HepG2 (cell line): ENCODE results near the gene MAP3K5. TPM values are rescaled to one million over a fixed set of nuclear protein-coding genes. Genes with fewer than 3 reads are reported as not detected.

Source experiments
- ATAC-seq: fragments of 200-7000 bp; cut with Tn5 transposase; 3 replicates; pipeline ENCODE4 v1.9.1; 2020; ENCODE audit warnings: mild to moderate bottlenecking, moderate library complexity
- Bru-seq: library from RNA; stranded (reverse); fragments of 400-500 nt; gene quantifications from one replicate; lab custom pipeline; 2021; lab: Mats Ljungman, UMichigan
- BruChase-seq, 2 experiments: library from RNA; stranded (reverse); fragments of 400-500 nt; gene quantifications; one replicate each; lab custom pipeline; 2021; lab: Mats Ljungman, UMichigan
- BruUV-seq: library from RNA; stranded (reverse); fragments of 400-500 nt; replicated peaks from 2 replicates; lab custom pipeline; 2021; lab: Mats Ljungman, UMichigan
- CTCF ChIA-PET: fragments of 300-600 bp; formaldehyde crosslinking; extraction: SDS; loops from one replicate; lab custom pipeline; 2021; ENCODE audit warnings: low total read pairs, inconsistent platforms, low intra/inter-chr PET ratio; lab: Yijun Ruan, JAX
- POLR2A ChIA-PET: fragments of 350-600 bp; sonication (Branson Sonifier 250); formaldehyde crosslinking; loops from one replicate; lab custom pipeline; 2020; ENCODE audit warnings: antibody characterized with exemption, inconsistent platforms; lab: Yijun Ruan, JAX
- DNase-seq: peaks from one replicate; pipeline ENCODE4 v3.0.0-alpha.2; 2015; ENCODE audit warnings: low spot score
- FAIRE-seq: peaks from 3 replicates; lab custom pipeline; 2011; peaks lifted over from hg19 to GRCh38; lab: Jason Lieb, UNC
- H2AFZ ChIP-seq: one replicate; pipeline ENCODE4 v1.6.1; 2011; ENCODE audit warnings: low read length, inconsistent platforms
- H3K27ac ChIP-seq: fragments of 300-600 bp; 3 replicates; pipeline ENCODE4 v1.8.0; 2011; ENCODE audit warnings: mixed run types, mild to moderate bottlenecking, mixed read lengths, low read length, inconsistent platforms; ENCODE audit not compliant: insufficient read depth; ENCODE audit errors: extremely low read length
- H3K27me3 ChIP-seq, 2 experiments: fragments of 200-600 bp in 1 of 2; 2 replicates in 1 of 2; 3 replicates in 1 of 2; pipeline versions ENCODE4 v1.6.0 to v1.8.0; 2011; ENCODE audit warnings: low read length in 2 of 2, mild to moderate bottlenecking in 2 of 2, moderate library complexity in 2 of 2, inconsistent platforms in 1 of 2; ENCODE audit not compliant: insufficient read depth in 2 of 2, control insufficient read depth in 1 of 2
- H3K36me3 ChIP-seq, 2 experiments: fragments of 200-600 bp in 1 of 2; replicated peaks in 1 of 2; 2 replicates in 1 of 2; 3 replicates in 1 of 2; pipeline versions ENCODE4 v1.5.1 to v1.8.0; 2011; ENCODE audit warnings: low read length in 2 of 2, inconsistent platforms in 1 of 2; ENCODE audit not compliant: insufficient read depth in 2 of 2, control insufficient read depth in 1 of 2
- H3K4me1 ChIP-seq: 2 replicates; pipeline ENCODE4 v1.5.1; 2012; ENCODE audit warnings: low read length, inconsistent platforms; ENCODE audit not compliant: insufficient read depth
- H3K4me2 ChIP-seq: 2 replicates; pipeline ENCODE4 v1.6.0; 2011; ENCODE audit warnings: low read depth, low read length, inconsistent platforms
- H3K4me3 ChIP-seq, 3 experiments: fragments of 200-600 bp in 1 of 3; sonication (generic), shearing (Covaris generic) in 1 of 3; replicated peaks in 1 of 3; 2 replicates each; pipeline ENCODE4 v1.5.1; 2011 to 2016; ENCODE audit warnings: low read length in 3 of 3, inconsistent platforms in 2 of 3, low read depth in 2 of 3, mild to moderate bottlenecking in 2 of 3, control low read depth in 1 of 3, mixed read lengths in 1 of 3; ENCODE audit not compliant: insufficient read depth in 1 of 3
- H3K79me2 ChIP-seq: one replicate; pipeline ENCODE4 v1.6.1; 2011; ENCODE audit warnings: low read length, inconsistent platforms; ENCODE audit not compliant: insufficient read depth
- H3K9ac ChIP-seq: 2 replicates; pipeline ENCODE4 v1.6.0; 2011; ENCODE audit warnings: mild to moderate bottlenecking, low read depth, low read length, inconsistent platforms; ENCODE audit not compliant: insufficient read depth
- H3K9me3 ChIP-seq: 2 replicates; pipeline ENCODE4 v1.5.1; 2012; ENCODE audit warnings: mild to moderate bottlenecking, low read length
- H4K20me1 ChIP-seq: 2 replicates; pipeline ENCODE4 v1.6.0; 2011; ENCODE audit warnings: inconsistent platforms, mild to moderate bottlenecking, low read length, moderate library complexity; ENCODE audit not compliant: insufficient read depth
- HOXA3 ChIP-seq: sonication (generic); formaldehyde crosslinking; IDR thresholded peaks from 2 replicates; pipeline ENCODE4 v1.5.0; 2020; ENCODE audit warnings: missing genetic modification reagents
- ZNF501 ChIP-seq: sonication (generic); formaldehyde crosslinking; IDR thresholded peaks from 2 replicates; pipeline ENCODE4 v1.5.1; 2020; ENCODE audit warnings: mild to moderate bottlenecking, moderate library complexity, missing genetic modification reagents
- ZNF574 ChIP-seq: sonication (generic); formaldehyde crosslinking; IDR thresholded peaks from 2 replicates; pipeline ENCODE4 v1.4.0; 2020; ENCODE audit warnings: missing genetic modification reagents
- WGBS: methylation state at CpG from one replicate; pipeline ENCODE4 v1.1.6; 2017; ENCODE audit warnings: low lambda C conversion rate; 5-methylcytosine and 5-hydroxymethylcytosine counted together
- in situ Hi-C: cut with HindIII; loops from 2 replicates; pipeline ENCODE4 v1.10.0; 2017; ENCODE audit warnings: low pct_unique_long_range_greater_than_20kb; ENCODE audit not compliant: extremely low pct_ligation_motif_present
- intact Hi-C: fragments of 100-400 bp; cut with micrococcal nuclease; formaldehyde crosslinking; loops from one replicate; pipeline ENCODE4 v1.10.0; 2022; ENCODE audit not compliant: unreplicated experiment
- long read RNA-seq, 2 experiments: library from RNA in 1 of 2; library from polyadenylated mRNA in 1 of 2; stranded (forward) in 1 of 2; unstranded in 1 of 2; transcript quantifications; one replicate each; pipeline ENCODE4 v2.0.0, GENCODE V29; 2019 to 2022
- polyA minus RNA-seq, 3 experiments: library from RNA; depleted of rRNA, polyadenylated mRNA; stranded (reverse); fragments of >200 nt; gene quantifications; 2 replicates each; pipeline ENCODE4 v1.2.3, GENCODE V29; 2011; ENCODE audit warnings: low replicate concordance in 1 of 3
- polyA plus RNA-seq, 8 experiments: library from polyadenylated mRNA; depleted of rRNA in 3 of 8; stranded (reverse) in 7 of 8; unstranded in 1 of 8; fragments of >200 nt; fragmentation: Illumina TruSeq in 4 of 8; extraction: Trizol in 4 of 8; gene quantifications; 2 replicates each; pipeline versions ENCODE4 v1.2.1 to v1.2.3, GENCODE V29; 2011 to 2016; ENCODE audit warnings: low read depth in 4 of 8, missing spikeins in 1 of 8, mixed read lengths in 1 of 8; ENCODE audit not compliant: insufficient read depth in 1 of 8
- total RNA-seq, 5 experiments: library from RNA; depleted of rRNA; stranded (reverse); fragments of >200 nt; fragmentation: Illumina TruSeq; extraction: Trizol; gene quantifications; 2 replicates each; pipeline ENCODE4 v1.2.3, GENCODE V29; 2016; ENCODE audit warnings: low read depth in 1 of 5
- TF ChIP-seq, protein P1 (sequence below): sonication (generic); formaldehyde crosslinking; IDR thresholded peaks from one replicate; pipeline ENCODE4 v1.5.1; 2020; ENCODE audit warnings: mild to moderate bottlenecking, missing genetic modification reagents; ENCODE audit errors: not compliant biosample characterization

Gene MAP3K5
- total RNA-seq (2016; rRNA removed; fragmentation: Illumina TruSeq; extraction: Trizol) (not detected in 2 replicates), polyA plus RNA-seq (2011; rRNA removed) (not detected in 2 replicates), polyA minus RNA-seq (2011; rRNA and poly(A)+ RNA removed; ENCODE audit: low replicate concordance) (8.5 TPM in 1 of 2 replicates, not detected in the other), Bru-seq, nascent RNA (percentile 14 among the genes with signal in this experiment), BruChase-seq, experiment 1, labeled RNA remaining after a 6-hour chase (percentile 12 among the genes with signal in this experiment), BruChase-seq, experiment 2, labeled RNA remaining after a 2-hour chase (percentile 17 among the genes with signal in this experiment)
- under 0.01 TPM in 1 of 2 replicates, not detected in the other for total RNA-seq (2016; cell fraction: cytosol; rRNA removed; fragmentation: Illumina TruSeq; extraction: Trizol; ENCODE audit: low read depth)
- not detected in 2 replicates for total RNA-seq (2016; cell fraction: insoluble cytoplasmic fraction; rRNA removed; fragmentation: Illumina TruSeq; extraction: Trizol)
- not detected in 2 replicates for total RNA-seq (2016; cell fraction: membrane; rRNA removed; fragmentation: Illumina TruSeq; extraction: Trizol)
- not detected in 2 replicates for total RNA-seq (2016; cell fraction: nucleus; rRNA removed; fragmentation: Illumina TruSeq; extraction: Trizol)
- not detected in 2 replicates for polyA plus RNA-seq (2011; cell fraction: cytosol; rRNA removed)
- polyA plus RNA-seq (2011; cell fraction: nucleus; rRNA removed): not detected in 2 replicates
- polyA plus RNA-seq (2012): not detected in 2 replicates
- polyA plus RNA-seq (2016; cell fraction: cytosol; fragmentation: Illumina TruSeq; extraction: Trizol; ENCODE audit: low read depth): not detected in 2 replicates
- not detected in 2 replicates for polyA plus RNA-seq (2016; cell fraction: insoluble cytoplasmic fraction; fragmentation: Illumina TruSeq; extraction: Trizol; ENCODE audit: low read depth)
- polyA plus RNA-seq (2016; cell fraction: membrane; fragmentation: Illumina TruSeq; extraction: Trizol; ENCODE audit: low read depth): not detected in 2 replicates
- not detected in 2 replicates for polyA plus RNA-seq (2016; cell fraction: nucleus; fragmentation: Illumina TruSeq; extraction: Trizol; ENCODE audit: insufficient read depth, low read depth)
- polyA minus RNA-seq (2011; cell fraction: cytosol; rRNA and poly(A)+ RNA removed): 0.20 TPM in 1 of 2 replicates, not detected in the other
- polyA minus RNA-seq (2011; cell fraction: nucleus; rRNA and poly(A)+ RNA removed): not detected in 2 replicates
- long read RNA-seq, experiment 1: 0 reads
- long read RNA-seq, experiment 2: 0 reads

DNA sequence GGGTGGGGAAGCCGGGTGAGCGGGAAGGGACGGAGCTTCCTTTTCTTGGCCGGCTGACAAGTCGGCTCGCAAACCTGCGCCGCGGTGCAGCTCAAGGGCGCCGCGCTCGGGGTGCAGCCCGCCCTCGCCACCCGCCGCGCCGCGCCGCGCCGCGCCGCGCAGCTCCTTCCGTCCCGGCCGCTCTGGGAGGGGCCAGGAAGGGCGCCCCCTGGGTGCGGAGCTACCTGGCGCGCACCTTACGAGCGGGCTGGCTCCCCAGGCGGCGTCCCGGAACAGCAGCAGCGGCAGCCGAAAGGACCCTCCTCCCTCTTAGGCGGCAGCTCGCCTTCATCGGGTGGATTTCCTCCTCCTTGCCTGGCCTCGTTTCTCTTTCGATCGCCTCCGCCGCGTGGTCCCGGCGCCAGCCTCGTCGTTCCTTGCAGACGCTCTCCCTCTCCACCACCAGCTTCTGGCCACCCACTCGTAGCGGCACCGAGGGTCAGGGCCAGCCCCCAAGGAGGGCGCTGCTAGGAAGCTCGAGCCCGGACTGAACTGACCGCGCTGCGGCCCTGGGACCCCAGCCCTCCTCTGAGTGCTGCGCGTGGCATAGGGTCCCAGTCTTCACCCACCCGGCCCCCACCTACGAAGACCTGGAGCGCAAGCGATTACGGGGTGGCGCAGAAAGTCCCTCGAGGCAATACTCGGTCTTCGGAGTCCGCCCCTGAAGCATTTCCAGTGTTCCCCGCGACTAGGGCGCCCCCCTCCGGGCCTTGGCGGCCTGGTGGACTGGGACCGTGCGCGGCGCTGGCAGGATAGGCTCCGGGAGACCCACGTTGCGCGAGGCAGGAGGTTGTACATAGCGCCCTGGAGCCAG is at the start of gene MAP3K5:
MAP3K5 (minus strand) TSS at position 68 of the 853 bp plus-strand sequence. CDS start 320 bp downstream, outside the sequence.
- H3K4me3 ChIP-seq: peak within 1 kb of the TSS; percentile 39 to 67 (median 41)
- ATAC-seq: peak; percentile 92
- CTCF ChIA-PET: interaction anchor here (0.7 kb wide), 1 partner anchor 148 kb away, joined by 3 read pairs; no protein-coding TSS in a partner anchor
- intact Hi-C loops: loop anchor here (1.0 to 10.0 kb wide), 2 partner anchors 148 to 208 kb away; no protein-coding TSS in a partner anchor
- DNase-seq: peak; percentile 33
- no peaks in the 10 kb centered on the region for H4K20me1 ChIP-seq
- no peak for FAIRE-seq
- no peaks in the 10 kb centered on the region for H3K79me2 ChIP-seq
- H3K36me3 ChIP-seq: no peaks in the 10 kb centered on the region
- H3K4me1 ChIP-seq: peaks cover 18% of the 10 kb centered on the region
- H3K4me2 ChIP-seq: peak within 1 kb of the TSS; percentile 81
- no peak within 1 kb of the TSS for H3K9ac ChIP-seq
- POLR2A ChIA-PET: interaction anchor here (1.1 kb wide), 1 partner anchor 502 kb away, joined by 3 read pairs; no protein-coding TSS in a partner anchor
- no peaks in the 10 kb centered on the region for H3K9me3 ChIP-seq
- WGBS: 0% methylated on average over 46 of the region's 89 CpGs
- H2AFZ ChIP-seq: no peak within 1 kb of the TSS
- no TSS peak for BruUV-seq
- no peak within 1 kb of the TSS for H3K27ac ChIP-seq
- in situ Hi-C loops: loop anchor here (5.0 kb wide), 1 partner anchor 150 kb away; no protein-coding TSS in a partner anchor
- H3K27me3 ChIP-seq: peaks cover 1 to 55% of the 10 kb centered on the region in 2 experiments; a peak in 4 of 5 replicates
- TF ChIP-seq HOXA3 (CRISPR knock-in tag) (peak; percentile 59), ZNF501 (peak; percentile 53; the same call in 1 of the 2 replicates), ZNF574 (CRISPR knock-in tag) (peak; percentile 70)
- TF ChIP-seq, protein P1, sequence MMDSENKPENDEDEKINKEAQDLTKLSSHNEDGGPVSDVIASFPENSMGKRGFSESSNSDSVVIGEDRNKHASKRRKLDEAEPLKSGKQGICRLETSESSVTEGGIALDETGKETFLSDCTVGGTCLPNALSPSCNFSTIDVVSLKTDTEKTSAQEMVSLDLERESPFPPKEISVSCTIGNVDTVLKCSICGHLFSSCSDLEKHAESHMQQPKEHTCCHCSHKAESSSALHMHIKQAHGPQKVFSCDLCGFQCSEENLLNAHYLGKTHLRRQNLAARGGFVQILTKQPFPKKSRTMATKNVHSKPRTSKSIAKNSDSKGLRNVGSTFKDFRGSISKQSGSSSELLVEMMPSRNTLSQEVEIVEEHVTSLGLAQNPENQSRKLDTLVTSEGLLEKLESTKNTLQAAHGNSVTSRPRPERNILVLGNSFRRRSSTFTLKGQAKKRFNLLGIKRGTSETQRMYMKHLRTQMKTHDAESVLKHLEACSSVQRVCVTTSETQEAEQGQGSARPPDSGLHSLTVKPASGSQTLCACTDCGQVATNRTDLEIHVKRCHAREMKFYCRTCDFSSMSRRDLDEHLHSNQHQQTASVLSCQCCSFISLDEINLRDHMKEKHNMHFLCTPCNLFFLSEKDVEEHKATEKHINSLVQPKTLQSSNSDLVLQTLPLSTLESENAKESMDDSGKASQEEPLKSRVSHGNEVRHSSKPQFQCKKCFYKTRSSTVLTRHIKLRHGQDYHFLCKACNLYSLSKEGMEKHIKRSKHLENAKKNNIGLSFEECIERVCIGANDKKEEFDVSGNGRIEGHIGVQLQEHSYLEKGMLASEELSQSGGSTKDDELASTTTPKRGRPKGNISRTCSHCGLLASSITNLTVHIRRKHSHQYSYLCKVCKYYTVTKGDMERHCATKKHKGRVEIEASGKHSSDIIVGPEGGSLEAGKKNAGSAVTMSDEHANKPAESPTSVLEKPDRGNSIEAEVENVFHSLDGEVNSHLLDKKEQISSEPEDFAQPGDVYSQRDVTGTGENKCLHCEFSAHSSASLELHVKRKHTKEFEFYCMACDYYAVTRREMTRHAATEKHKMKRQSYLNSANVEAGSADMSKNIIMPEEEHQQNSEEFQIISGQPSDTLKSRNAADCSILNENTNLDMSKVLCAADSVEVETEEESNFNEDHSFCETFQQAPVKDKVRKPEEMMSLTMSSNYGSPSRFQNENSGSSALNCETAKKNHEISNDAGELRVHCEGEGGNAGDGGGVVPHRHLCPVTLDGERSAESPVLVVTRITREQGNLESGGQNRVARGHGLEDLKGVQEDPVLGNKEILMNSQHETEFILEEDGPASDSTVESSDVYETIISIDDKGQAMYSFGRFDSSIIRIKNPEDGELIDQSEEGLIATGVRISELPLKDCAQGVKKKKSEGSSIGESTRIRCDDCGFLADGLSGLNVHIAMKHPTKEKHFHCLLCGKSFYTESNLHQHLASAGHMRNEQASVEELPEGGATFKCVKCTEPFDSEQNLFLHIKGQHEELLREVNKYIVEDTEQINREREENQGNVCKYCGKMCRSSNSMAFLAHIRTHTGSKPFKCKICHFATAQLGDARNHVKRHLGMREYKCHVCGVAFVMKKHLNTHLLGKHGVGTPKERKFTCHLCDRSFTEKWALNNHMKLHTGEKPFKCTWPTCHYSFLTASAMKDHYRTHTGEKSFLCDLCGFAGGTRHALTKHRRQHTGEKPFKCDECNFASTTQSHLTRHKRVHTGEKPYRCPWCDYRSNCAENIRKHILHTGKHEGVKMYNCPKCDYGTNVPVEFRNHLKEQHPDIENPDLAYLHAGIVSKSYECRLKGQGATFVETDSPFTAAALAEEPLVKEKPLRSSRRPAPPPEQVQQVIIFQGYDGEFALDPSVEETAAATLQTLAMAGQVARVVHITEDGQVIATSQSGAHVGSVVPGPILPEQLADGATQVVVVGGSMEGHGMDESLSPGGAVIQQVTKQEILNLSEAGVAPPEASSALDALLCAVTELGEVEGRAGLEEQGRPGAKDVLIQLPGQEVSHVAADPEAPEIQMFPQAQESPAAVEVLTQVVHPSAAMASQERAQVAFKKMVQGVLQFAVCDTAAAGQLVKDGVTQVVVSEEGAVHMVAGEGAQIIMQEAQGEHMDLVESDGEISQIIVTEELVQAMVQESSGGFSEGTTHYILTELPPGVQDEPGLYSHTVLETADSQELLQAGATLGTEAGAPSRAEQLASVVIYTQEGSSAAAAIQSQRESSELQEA (CRISPR knock-in tag): no peak
